H54 (cell line): ENCODE results near the gene ISOC1.

Experiments
- DNase-seq: peaks from one replicate; pipeline ENCODE4 v3.0.0; 2011; ENCODE audit warnings: low spot score, mixed read lengths; ENCODE audit not compliant: insufficient read length
- FAIRE-seq: peaks from 3 replicates; lab custom pipeline; 2011; peaks lifted over from hg19 to GRCh38; lab: Jason Lieb, UNC
- POLR2A ChIP-seq: IDR thresholded peaks from 2 replicates; pipeline ENCODE4 v1.6.1; 2011; ENCODE audit warnings: low read depth, mild to moderate bottlenecking, low read length

ISOC1 gene

DNA sequence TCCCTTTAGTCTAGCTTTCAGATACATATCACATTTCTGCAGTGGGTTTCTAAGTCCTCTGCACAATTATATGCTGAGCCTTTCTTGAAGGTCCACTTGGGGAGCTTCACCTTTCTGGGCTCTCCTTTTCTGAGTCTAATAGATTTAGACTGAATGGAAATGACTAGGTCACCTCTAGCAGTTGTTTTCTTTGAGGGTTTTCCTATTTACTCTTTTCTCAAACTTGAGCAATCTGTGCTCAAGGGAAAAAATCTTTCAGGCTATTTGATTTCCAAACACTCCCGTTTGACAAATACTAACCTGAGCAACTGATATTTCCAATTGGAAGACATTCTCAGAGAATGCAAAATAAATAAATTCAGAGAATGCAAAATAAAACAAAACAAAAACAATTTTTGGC, 39.0 kb downstream of the ISOC1 start:
- no peak for TF ChIP-seq POLR2A
- no peak for DNase-seq
- no peak for FAIRE-seq

- FAIRE-seq: no peak
- DNase-seq: no peak
- TF ChIP-seq POLR2A: no peak
Measured at GRCh38 chr5:129135633-129136032, 41.1 kb downstream of the ISOC1 start.

- TF ChIP-seq POLR2A: no peak
- no peak for FAIRE-seq
- no peak for DNase-seq
Measured at GRCh38 chr5:129137637-129138036, 43.1 kb downstream of the ISOC1 start.

GRCh38 chr5:129141078-129141477, 46.5 kb downstream of the ISOC1 start:
- TF ChIP-seq POLR2A: no peak
- FAIRE-seq (no peak), DNase-seq (no peak)

GRCh38 chr5:129141696-129142095, 47.1 kb downstream of the ISOC1 start:
- FAIRE-seq (no peak), DNase-seq (no peak)
- TF ChIP-seq POLR2A: no peak

DNA sequence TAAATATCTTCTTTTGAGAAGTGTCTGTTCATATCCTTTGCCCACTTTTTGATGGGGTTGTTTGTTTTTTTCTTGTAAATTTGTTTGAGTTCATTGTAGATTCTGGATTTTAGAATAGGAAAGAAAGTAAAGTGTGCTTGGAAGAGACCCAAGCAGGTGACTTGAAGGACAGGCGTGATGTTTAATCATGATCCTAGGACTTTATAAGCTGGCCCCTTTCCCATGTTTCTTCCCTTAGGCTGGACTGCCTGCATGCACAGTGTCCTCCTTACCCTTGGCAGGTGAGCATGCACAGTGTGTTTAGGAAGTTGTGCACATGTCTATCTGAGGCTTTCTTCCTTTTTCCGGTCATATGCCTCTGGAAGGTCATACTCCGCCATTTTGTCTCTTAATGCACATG, 61.3 kb downstream of the ISOC1 start:
- DNase-seq (no peak), FAIRE-seq (no peak)
- no peak for TF ChIP-seq POLR2A

- no peak for TF ChIP-seq POLR2A
- DNase-seq: no peak
- no peak for FAIRE-seq
Measured at GRCh38 chr5:129161830-129162229, 67.3 kb downstream of the ISOC1 start.
